Kidney tubule cell (primary cell): ENCODE results near the gene BEND2.

Source experiments
- DNase-seq: peaks from one replicate; pipeline ENCODE4 v3.0.0-alpha.2; 2018; ENCODE audit warnings: low spot score

BEND2 gene

GRCh38 chrX:18136816-18137215 lies 83.9 kb downstream of the BEND2 start:
- no peak for DNase-seq

- DNase-seq = no peak
Observed at GRCh38 chrX:18133605-18134004, 87.1 kb downstream of the BEND2 start.

GRCh38 chrX:18129690-18130089 lies 91.0 kb downstream of the BEND2 start:
- DNase-seq = no peak

- DNase-seq = no peak
Observed at GRCh38 chrX:18126971-18127370, 93.7 kb downstream of the BEND2 start.

GRCh38 chrX:18119856-18120255 lies 100.8 kb downstream of the BEND2 start:
- no peak for DNase-seq
